ENCODE measurements around the gene CNKSR3.

The CNKSR3 gene

GRCh38 chr6:154378518-154378917 lies 132.0 kb downstream of the CNKSR3 start:
- ATAC-seq: no peak

GRCh38 chr6:154377726-154378125 lies 132.8 kb downstream of the CNKSR3 start:
- no peak for ATAC-seq
- no peak for TF ChIP-seq ZNF70 (CRISPR knock-in tag; IDR thresholded peaks at IDR 0.05)
- no peak for TF ChIP-seq ESRRG (CRISPR knock-in tag; IDR thresholded peaks at IDR 0.05)
- TF ChIP-seq BACH2 (CRISPR knock-in tag; IDR thresholded peaks at IDR 0.05; ENCODE audit: borderline replicate concordance): no peak

More at GRCh38 chr6:154378518-154378917, 132.0 kb downstream of the CNKSR3 start:
- TF ChIP-seq OSR1 (CRISPR knock-in tag; IDR thresholded peaks at IDR 0.05) (no peak), CSDC2 (CRISPR knock-in tag; IDR thresholded peaks at IDR 0.05) (no peak), ZNF8 (CRISPR knock-in tag; IDR thresholded peaks at IDR 0.05) (no peak), ZFP3 (CRISPR knock-in tag; IDR thresholded peaks at IDR 0.05) (no peak), ZNF70 (CRISPR knock-in tag; IDR thresholded peaks at IDR 0.05) (no peak)

DNA sequence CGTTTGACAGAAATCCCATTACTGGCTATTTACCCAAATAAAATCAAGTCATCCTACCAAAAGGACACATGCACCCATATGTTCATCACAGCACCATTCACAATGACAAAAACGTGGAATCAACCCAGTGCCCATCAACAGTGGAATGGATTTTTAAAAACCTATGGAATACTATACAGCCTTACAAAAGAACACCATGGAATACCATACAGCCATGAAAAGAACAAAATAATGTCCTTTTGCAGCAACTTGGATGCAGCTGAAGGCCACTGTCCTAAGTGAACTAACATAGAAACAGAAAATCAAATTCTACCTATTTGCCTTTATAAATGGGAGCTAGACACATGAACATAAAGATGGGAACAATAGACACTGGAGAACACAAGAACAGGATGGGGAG lies 136.5 kb downstream of the CNKSR3 start:
- ATAC-seq: no peak
- TF ChIP-seq ZNF565 (CRISPR knock-in tag; conservative IDR thresholded peaks at IDR 0.05; ENCODE audit: low read depth): no peak
- TF ChIP-seq, protein P1, sequence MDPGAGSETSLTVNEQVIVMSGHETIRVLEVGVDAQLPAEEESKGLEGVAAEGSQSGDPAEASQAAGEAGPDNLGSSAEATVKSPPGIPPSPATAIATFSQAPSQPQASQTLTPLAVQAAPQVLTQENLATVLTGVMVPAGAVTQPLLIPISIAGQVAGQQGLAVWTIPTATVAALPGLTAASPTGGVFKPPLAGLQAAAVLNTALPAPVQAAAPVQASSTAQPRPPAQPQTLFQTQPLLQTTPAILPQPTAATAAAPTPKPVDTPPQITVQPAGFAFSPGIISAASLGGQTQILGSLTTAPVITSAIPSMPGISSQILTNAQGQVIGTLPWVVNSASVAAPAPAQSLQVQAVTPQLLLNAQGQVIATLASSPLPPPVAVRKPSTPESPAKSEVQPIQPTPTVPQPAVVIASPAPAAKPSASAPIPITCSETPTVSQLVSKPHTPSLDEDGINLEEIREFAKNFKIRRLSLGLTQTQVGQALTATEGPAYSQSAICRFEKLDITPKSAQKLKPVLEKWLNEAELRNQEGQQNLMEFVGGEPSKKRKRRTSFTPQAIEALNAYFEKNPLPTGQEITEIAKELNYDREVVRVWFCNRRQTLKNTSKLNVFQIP (CRISPR knock-in tag; IDR thresholded peaks at IDR 0.05; ENCODE audit: borderline replicate concordance, low read depth): no peak

DNA sequence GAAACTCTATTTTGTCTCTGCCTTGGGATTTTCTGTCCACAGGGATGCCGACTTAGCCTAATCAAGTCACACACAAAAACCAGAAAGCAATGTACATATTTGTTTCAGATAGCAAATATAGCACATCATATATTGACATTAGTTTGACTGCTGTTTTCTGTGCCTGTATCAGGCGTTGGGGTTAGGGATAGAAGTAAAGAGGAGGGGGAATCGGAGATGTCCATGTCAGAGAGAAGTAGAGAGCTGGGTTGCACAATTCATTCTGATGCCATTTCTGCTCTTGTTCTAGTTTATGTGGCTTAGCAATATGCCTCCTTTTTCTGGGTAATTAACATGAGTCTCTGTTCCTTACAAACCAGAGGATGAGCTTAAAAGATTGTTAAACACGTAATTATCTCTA lies 139.2 kb downstream of the CNKSR3 start:
- ATAC-seq: no peak
- TF ChIP-seq ARNTL (CRISPR knock-in tag; IDR thresholded peaks at IDR 0.05; ENCODE audit: borderline replicate concordance, low read depth): no peak

DNA sequence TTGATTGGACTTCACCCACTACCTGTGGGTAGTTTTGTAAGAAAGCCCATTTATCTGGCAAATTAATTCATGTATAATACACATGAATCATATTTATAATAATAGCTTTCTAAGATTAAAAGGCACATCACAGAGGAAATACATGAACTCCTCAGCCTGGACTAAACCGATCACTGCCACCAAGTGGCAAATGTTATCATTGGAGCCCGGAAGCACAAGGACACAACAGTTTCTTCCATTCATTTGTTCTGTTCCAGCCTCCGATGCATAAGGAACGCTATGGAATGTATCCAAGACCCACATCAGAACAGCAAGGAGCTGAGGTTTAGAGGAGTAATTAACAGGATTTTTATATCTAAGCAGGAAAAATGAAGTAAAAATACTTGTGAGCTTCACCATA lies 139.9 kb downstream of the CNKSR3 start:
- ATAC-seq: peak; percentile 92
- TF ChIP-seq ISL1 (CRISPR knock-in tag; IDR thresholded peaks at IDR 0.05): peak; percentile 41
- TF ChIP-seq, protein P2, sequence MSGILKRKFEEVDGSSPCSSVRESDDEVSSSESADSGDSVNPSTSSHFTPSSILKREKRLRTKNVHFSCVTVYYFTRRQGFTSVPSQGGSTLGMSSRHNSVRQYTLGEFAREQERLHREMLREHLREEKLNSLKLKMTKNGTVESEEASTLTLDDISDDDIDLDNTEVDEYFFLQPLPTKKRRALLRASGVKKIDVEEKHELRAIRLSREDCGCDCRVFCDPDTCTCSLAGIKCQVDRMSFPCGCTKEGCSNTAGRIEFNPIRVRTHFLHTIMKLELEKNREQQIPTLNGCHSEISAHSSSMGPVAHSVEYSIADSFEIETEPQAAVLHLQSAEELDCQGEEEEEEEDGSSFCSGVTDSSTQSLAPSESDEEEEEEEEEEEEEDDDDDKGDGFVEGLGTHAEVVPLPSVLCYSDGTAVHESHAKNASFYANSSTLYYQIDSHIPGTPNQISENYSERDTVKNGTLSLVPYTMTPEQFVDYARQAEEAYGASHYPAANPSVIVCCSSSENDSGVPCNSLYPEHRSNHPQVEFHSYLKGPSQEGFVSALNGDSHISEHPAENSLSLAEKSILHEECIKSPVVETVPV (CRISPR knock-in tag; IDR thresholded peaks at IDR 0.05): no peak
- 0 out of 2 replicates have a peak, but pooled peaks have one; percentile 42 for TF ChIP-seq BACH2 (CRISPR knock-in tag; IDR thresholded peaks at IDR 0.05; ENCODE audit: borderline replicate concordance)

DNA sequence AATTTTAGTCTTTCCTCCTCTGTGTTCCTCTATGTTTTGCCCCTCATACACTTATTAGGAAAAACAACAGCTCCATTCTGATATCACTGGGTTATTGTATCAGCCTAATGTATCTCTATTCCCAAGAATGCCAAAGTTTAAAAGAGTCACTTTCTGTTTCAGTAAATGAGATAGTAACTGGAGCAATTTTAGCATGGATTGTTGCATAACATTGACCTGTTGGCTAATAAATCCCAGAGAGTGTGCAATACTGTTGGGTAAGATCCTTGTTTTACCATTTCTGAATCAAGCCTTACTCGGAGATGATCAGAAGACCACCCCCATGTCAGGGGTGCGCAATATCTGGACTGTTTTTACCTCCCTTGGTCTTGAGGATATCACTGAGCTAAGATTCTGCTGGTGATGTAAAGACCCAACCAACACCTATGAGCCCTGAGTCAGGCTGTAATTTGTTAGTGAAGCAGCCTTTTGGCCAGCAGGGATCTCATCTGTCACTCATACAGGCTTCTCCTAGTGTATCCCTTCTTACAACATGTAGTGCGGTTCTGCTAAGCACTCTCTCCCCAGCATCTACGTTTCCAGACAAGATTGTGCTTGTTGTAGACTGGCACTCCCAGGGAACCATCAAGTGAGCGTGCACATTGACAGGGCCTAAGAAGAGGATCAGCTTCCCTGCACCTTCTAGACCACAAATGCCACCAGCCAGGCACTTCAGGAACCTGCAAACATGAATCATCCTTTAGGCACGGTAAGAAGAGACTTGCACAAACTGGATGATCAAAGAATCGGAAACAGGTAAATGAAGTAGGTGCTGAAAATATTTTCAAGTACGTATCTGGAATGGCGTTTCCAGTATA lies 142.4 kb downstream of the CNKSR3 start:
- ATAC-seq: no peak
- TF ChIP-seq, protein P3, sequence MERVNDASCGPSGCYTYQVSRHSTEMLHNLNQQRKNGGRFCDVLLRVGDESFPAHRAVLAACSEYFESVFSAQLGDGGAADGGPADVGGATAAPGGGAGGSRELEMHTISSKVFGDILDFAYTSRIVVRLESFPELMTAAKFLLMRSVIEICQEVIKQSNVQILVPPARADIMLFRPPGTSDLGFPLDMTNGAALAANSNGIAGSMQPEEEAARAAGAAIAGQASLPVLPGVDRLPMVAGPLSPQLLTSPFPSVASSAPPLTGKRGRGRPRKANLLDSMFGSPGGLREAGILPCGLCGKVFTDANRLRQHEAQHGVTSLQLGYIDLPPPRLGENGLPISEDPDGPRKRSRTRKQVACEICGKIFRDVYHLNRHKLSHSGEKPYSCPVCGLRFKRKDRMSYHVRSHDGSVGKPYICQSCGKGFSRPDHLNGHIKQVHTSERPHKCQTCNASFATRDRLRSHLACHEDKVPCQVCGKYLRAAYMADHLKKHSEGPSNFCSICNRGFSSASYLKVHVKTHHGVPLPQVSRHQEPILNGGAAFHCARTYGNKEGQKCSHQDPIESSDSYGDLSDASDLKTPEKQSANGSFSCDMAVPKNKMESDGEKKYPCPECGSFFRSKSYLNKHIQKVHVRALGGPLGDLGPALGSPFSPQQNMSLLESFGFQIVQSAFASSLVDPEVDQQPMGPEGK (CRISPR knock-in tag; IDR thresholded peaks at IDR 0.05; ENCODE audit: borderline replicate concordance): no peak
- TF ChIP-seq PPARA (CRISPR knock-in tag; IDR thresholded peaks at IDR 0.05; ENCODE audit: borderline replicate concordance) (no peak), ZFP3 (CRISPR knock-in tag; IDR thresholded peaks at IDR 0.05) (no peak), ZNF565 (CRISPR knock-in tag; conservative IDR thresholded peaks at IDR 0.05; ENCODE audit: low read depth) (no peak), TSHZ2 (CRISPR knock-in tag; IDR thresholded peaks at IDR 0.05) (no peak), ZNF8 (CRISPR knock-in tag; IDR thresholded peaks at IDR 0.05) (no peak), OSR1 (CRISPR knock-in tag; IDR thresholded peaks at IDR 0.05) (no peak), RARB (CRISPR knock-in tag; IDR thresholded peaks at IDR 0.05) (no peak), GLIS3 (CRISPR knock-in tag; IDR thresholded peaks at IDR 0.05) (no peak), ZC3H10 (CRISPR knock-in tag; IDR thresholded peaks at IDR 0.05) (no peak), SNAI2 (CRISPR knock-in tag; IDR thresholded peaks at IDR 0.05) (no peak)
- TF ChIP-seq, protein P2 (CRISPR knock-in tag; IDR thresholded peaks at IDR 0.05): no peak
- TF ChIP-seq, protein P1 (CRISPR knock-in tag; IDR thresholded peaks at IDR 0.05; ENCODE audit: borderline replicate concordance, low read depth): no peak

Measured in SK-N-SH treated with all-trans-retinoic acid at 6 μM for 48 hours (cell line).